GM19351 (cell line): ENCODE data around the gene VWA7.

Experiments used
- ATAC-seq: cut with Tn5 transposase; IDR thresholded peaks from one replicate; pipeline ENCODE4 v1.9.1; 2021; ENCODE audit warnings: mild to moderate bottlenecking, moderate library complexity; ENCODE audit not compliant: unreplicated experiment

Gene VWA7

DNA sequence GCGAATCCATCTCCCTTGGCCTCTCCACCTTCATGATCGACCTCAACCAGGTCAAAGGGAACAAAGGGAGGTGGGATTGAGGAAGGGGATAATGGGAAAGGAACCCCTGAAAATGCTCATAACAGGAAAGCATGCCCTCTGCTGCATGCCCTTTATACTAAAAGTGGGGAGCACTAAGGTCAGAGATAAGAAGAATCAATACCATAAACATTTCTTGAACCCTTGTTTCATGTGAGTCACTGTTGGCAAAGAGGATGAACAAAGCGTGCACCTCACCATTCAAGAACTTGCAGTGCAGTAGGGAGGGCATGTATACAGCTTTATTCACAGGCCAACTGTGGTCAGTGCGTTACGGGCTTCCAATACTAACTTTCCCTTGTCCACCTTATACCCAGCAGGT, 16.3 kb downstream of the VWA7 start:
- ATAC-seq, result no peak

DNA sequence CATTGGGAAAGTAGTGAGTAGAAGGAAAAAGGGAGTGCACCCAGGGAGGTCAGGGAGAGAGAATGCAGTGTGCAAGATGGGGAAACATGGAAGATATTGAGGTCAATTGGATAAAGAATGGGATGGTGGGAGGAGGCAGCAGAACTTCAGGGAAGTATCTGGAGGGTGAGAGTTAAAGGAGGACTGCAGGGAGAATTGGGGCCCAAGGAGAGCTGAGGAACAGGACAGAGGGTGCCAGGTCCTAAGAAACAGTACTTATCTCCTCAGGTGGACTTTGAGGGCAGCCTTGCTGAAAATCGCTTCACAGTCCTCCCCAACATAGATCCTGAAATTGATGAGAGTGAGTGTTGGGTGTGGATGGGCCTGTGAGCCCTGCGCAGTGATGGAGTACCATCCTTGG, 18.8 kb downstream of the VWA7 start:
- no peak for ATAC-seq

DNA sequence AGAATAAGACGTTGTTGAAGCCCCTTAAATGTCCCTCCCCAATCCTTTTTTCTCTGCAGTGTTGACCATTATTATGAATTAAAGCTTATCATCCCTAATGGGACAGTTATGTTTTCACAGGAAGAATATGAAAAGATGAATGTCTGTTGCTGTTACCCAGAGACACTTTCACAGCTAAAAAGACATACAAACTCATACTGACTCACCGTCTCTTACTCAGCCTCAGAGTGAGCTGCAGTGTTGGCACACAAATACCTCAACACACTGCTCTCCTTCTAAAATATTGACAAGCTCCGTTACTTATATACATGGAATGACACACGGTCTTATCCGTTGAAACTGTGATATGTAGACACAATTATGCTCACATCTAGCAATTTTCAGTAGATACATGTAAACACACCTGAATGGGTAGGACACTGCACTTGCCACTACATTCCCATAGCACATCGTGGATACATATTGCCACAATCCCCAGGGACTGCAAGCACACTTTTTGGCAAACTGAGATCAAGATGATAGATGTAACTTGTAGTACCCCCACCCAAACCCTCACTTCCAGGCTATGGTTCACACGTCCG, 24.3 kb downstream of the VWA7 start:
- no peak for ATAC-seq

DNA sequence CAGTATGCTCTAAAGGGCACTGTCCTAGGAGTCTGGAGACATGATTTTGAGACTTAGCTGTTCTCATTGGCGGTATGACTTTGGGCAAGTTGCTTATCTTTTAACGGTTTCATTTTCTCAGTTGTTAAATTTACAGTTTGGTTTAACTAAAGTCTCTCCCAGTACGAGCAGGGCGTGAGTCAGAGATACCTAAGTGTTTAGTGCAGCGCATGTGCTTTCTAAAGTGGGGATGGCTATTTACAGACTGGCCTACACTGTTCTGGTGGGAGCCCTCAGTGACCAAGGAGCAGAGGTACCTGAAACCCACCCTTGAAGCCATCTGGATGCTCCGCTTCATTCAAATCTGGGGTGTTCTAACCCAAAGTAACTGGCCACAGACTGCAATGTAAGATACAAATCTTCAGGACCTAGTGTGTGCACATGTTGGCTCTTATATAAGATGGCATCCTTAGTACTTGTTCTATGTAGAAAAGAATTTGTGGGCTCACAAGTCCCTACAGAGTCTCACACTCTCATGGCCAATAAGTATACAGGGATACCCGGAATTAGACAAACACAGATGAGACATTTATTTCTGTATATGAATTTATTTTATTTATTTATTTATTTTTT, 26.6 kb downstream of the VWA7 start:
- ATAC-seq, result no peak

DNA sequence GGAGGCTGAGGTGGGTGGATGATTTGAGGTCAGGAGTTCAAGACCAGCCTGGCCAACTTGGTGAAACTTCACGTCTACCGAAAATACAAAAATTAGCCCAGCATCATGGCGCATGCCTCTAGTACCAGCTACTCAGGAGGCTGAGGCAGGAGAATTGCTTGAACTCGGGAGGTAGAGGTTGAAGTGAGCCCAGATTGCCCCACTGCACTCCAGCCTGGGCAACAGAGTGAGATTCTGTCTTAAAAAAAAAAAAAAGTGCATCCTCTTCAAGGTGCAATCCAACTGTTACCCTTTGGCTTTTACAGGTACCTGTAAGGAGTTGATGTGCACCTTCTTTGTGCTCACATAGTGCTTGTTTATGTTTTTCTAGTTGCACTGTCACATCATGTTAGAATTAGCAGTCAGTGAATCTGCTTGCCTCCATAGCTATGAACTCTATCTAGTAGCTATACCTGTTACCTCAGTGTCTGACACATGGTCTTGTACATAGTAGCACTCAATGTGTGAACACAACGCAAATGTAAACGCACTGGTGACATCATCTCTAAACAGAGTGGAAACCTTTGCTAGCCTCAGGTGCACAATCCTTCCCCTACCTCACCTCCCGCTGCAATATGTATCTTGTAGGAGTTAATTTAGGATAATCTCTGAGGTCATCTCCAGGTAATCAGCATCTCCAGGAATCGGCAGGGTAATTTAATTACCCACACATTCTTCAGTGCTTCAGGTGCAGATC, 27.7 kb downstream of the VWA7 start:
- no peak for ATAC-seq

DNA sequence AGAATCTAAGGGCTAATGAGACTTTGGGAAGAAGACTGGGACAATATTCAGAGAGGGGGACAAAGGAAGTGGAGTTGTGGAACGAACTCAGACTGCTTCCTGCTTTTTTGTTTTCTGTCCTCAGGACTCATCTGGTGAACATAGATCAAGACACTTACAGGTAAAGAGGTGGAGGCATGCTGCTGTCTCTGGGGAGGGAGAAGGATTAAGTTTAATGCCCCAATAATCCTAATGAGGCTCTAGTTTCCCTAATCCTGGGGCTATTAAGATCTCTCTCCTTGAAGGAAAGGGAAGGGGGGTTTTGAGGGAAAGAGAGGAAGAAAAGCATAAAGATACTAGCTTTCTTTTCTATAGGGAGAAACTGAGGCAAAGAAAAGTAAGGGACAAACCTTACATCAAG, 32.7 kb downstream of the VWA7 start:
- ATAC-seq, result no peak

DNA sequence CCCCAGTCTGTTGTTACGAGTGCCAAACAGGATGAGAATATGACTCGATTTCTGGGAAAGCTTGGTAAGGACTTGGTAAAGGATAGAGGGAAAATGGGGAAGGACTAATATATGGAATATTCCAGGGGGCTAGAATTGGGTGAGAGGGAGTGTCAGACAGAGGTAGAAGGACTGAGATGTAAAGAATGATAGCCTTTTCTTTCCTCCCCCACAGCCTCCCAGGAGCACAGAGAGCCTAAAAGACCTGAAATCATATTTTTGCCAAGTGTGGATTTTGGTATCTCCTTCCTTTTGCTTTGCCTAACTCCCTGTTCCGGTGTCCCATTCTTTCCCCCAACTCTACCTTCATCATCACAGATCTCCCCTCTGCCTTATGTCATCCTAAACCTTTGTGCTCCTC, 34.2 kb downstream of the VWA7 start:
- no peak for ATAC-seq

DNA sequence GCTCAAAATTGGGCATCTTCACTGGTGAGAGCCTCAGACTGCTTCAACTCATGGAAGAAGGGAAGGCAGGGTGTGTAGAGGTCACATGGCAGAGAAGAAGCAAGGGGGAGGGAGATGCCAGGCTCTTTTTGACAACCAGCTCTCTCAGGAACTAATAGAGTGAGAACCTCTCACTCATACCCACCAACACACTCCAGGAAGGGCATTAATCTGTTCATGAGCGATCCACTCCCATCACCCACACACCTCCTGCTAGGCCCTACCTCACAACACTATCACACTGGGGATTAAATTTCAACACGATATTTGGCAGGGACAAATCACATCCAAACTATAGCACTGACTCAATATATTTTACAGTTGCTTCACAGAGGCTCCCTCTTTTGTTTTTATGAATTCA, 35.3 kb downstream of the VWA7 start:
- no peak for ATAC-seq

DNA sequence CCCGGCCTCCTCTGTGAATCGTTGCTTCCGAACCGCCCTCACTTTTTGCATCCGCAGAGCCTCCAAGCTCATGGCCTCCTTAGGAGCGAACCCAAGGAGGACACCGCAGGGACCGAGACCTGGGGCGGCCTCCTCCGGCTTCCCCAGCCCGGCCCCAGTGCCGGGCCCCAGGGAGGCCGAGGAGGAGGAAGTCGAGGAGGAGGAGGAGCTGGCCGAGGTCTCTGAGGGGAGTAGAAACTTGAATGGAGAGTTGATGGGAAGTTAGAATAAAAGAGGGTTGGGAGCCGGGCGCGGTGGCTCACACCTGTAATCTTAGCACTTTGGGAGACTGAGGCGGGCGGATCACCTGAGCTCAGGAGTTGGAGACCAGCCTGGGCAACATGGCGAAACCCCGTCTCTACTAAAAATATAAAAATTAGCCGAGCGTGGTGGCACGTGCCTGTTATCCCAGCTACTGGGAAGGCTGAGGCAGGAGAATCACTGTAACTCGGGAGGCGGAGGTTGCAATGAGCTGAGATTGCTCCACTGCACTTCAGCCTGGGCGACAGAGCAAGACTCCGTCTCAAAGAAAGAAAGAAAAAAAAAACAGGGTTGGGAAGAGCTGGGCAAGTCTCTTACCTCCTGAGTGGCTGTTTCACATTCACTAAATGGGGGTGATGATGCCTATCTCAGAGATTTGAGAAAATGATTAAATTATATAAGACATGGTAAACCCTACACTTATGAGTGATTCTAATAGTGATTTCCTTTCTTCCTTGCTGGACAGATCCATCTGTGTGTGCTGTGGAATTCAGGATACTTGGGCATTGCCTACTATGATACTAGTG, 36.5 kb downstream of the VWA7 start:
- no peak for ATAC-seq

DNA sequence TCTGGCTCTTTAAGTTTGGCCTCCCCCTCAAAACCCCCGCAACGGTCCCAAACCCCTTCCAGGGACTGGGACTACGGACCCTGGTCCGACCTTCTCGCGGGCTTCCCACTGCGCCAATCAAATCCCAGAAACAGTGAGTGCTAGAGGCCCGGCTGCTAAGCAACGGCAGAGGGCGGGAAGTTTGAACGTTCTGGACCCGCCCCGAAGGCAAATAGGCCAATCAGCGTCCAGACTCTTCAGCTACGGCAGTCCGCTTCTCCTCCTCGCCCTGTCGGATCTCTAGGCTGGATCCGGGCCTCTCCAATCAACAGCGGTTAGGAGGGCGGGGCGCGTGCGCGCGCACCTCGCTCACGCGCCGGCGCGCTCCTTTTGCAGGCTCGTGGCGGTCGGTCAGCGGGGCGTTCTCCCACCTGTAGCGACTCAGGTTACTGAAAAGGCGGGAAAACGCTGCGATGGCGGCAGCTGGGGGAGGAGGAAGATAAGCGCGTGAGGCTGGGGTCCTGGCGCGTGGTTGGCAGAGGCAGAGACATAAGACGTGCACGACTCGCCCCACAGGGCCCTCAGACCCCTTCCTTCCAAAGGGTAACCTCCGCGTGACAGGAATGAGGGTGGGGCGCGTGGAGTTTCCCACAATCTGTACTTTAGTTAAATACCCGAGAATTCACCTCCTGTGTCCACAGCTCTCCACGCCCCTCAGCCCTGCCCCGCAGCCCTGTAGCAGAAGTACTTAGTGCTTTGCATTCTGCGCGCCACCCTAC, 37.3 kb downstream of the VWA7 start, which contains the start of gene MSH5:
Gene MSH5 (plus strand): TSS at position 367 of the 758 bp plus-strand sequence. CDS start 462 bp downstream, outside the sequence.
- peak; percentile 73 for ATAC-seq

DNA sequence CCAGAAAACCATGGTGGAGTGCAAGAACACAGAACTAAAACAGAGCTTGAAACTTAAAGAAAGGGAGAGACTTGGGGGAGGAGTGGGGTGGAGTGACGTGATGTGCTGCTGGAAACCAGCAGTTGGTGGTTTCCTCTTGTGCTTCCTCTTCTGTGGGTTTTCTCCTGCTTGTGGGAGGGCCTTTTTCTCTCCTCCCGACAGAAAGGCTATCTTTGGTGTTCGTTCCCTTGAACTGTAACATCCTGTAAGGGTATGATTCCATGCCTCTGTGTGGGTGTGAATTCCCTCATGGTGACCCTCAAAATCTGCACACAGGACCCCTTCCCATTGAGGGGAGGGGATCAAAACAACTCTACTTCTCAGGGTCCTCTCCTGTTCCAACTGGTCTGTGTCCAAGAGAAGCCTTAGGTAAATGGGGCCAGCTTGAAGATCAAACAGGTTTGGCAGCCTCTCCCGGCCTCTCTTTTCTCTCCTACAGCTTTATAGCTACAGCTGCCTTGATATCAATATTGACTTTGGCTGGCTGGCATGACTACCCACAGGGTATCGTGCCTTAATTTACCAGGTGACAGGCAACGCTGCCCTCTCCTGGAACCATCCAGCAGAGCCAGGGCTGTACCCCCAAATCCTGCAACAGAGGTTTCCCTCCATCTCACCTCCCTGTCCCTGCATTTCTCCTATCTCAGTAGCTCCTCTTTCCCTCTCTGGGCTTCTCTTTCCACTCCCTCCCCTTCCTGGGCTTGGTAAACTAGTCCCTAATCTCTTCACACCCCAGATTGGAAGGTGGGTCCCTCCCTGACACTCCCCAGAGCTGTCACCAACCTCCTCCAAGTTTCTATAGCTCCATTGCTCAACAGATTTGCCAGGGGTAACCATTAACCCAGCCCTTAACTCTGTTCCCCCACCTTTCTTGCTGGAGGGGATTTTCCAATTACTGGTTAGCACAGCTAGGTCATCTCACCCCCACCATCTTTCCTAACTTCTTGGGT, 38.8 kb downstream of the VWA7 start:
- ATAC-seq, result no peak

DNA sequence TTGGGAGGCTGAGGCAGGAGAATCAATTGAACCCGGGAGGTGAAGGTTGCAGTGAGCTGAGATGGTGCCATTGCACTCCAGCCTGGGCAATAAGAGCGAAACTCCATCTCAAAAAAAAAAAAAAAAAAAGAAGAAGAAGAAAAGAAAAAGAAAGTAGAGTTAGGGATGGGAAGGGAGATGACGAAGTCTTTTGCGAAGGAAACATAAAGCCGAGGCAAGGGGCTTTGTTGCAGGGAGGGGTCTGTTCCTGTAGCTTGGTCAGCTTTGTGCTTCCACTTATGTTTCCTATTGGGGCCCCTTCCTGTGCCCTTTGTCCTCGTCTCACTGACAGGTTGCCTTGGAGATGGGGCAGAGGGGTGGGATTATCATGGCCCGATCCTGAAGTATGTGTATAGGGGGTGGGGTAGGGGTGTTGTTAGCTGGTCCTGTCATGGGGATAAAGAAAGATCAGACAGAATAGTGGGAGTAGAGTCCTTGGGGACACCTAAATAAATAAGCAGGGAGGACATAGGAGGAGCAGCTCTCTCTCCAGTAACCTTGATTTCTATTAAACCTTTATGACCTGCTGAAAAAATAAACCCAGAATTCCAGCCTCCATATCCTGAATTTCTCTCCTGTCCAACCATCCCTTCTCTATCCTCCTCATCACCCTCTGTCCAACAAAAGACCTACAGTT, 39.7 kb downstream of the VWA7 start:
- no peak for ATAC-seq

DNA sequence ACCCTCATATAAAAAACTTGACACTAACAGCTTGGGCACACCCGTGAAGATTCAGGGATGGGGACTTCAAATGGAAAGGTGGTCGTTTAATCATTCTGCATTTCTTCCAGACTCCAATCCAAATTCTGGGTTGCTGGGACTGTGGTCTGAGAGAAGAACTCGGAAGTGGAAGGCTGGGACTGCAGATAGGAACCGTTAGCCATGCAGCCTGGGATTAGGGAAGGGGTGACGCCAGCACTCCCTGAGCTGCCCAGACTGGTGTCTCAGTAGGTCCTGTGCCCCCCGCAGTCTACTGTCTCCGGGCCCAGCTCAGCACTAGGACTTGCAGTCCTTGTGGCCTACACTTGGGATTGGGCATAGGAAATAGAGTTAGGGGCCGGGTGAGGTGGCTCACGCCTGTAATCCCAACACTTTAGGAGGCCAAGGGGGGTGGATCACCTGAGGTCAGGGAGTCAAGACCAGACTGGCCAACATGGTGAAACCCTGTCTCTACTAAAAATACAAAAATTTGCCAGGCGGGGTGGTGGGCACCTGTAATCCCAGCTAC, 40.3 kb downstream of the VWA7 start:
- ATAC-seq, result no peak

DNA sequence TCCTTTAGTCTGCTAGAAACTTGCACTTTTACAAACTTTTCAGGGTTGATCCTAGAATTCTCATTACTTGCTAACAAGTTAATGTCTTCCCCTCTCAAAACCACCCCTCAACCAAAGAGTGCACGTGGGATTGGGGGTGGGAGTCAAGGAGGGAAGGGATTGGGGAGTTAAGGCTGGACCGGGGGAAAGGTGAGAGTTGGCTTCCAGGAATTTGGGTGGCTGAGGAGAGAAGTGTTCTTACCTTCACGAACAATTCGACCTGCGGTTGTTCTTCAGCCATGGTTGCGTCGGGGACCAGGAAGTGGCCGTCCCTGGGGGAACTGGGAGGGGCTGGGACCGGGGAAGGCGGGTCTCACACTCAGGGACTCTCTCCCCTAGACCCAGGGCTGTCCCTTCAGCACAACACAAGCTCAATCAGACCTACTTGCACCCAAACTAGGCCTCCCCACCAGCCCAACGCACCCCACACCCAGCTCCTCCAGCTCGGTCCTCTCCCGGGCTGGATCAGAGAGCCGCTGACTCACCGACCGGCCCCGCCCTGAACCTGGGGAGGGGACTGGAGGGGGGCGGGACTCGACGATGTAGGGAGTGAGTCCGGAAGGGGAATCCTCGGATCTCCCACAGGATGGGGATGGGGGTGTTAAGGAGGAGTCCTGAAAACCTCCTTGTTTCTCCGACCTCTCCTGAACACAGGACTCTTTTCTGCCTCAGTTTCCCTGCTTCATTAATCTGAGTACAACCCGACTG, 40.9 kb downstream of the VWA7 start, which contains the start of gene CLIC1:
Gene CLIC1 (minus strand): TSS at position 510 of the 747 bp plus-strand sequence. CDS start 230 bp downstream, at position 280.
- ATAC-seq, result no peak

DNA sequence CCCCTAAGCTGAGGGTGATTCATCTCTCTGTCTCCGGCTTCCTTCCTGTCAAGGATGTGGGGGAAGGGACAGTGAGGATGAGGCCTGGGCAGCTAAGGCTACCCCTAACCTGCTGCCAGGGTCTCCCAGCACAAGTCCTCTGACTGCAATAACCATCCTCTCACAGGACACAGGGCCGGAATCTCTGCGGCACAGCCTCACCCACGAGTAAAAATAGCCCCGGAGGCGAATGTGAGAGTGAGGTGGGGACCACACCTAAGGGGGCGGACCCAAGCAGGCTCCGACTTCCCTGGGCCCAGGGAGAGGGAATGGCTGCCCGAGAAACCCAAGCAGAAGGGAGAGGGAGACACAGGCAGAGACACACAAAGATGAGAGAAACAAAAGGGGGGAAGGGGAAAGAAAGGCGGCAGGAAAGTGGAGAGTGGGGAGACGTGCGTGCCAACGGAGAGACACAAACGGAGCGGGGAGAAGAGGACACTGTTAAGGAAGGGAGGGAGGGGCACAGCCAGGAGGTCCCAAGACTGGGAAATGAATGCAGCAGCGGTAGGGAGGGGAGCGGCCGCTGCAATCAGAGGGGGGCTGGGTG, 42.2 kb downstream of the VWA7 start:
- peak; percentile 36 for ATAC-seq

DNA sequence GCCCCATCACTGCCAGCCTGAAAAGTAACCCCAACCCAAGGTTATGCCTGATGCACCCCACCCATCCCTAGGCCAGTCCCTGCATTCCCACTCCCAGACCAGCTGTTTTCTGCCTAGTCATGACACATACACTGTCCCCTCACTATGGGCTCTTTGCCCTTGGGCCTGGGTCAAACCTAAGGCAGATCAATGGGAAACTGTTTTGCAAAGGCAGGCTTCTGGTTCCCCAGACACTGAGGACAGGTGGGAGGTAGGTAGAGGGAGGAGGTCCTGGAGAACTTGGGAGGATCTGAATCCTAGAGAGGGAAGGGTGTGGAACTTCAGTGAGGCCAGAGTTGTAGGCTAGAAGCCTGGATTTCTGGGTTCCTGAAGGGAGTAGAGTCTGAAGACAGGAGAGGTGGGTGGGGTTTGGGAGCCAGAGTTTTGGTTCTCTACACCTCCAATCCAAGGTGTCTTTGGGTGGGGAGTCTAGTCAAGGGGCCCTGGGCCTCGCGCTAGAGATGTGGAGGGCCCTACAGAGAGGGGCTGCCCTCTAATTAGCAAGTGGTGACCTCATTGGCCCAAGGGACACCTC, 42.8 kb downstream of the VWA7 start:
- ATAC-seq, result no peak

DNA sequence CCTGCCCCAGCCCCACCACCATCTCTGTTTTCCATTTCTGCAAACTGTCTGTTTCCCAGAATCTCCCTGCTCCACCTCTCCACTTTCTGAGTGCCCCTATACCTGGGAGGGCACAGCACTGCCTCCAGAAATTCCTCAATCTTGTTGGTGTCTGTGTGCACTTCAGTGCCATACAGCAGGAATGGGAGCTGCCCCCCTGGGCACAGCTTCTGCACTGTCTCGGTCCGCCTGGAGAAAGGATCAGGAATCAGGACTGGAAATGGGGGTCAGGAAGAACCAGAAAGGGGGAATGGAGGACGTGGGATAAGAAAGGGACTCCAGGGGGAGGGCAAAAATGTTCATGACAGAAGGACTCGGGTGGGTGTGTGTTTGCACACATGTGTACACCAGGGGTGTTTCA, 43.4 kb downstream of the VWA7 start:
- ATAC-seq, result no peak
